Activated T-helper 1 cell treated with anti-CD3 and anti-CD28 coated beads, Interleukin-2, amount 50 U/mL, for 16 hours (primary cell): Measurements from ENCODE around the gene LHX6.

Experiments
- DNase-seq, 2 donors: peaks; one replicate each; pipeline ENCODE4 v3.0.0-alpha.2; 2020; ENCODE audit warnings: low read depth in 1 of 2, low spot score in 1 of 2

The LHX6 gene

DNA sequence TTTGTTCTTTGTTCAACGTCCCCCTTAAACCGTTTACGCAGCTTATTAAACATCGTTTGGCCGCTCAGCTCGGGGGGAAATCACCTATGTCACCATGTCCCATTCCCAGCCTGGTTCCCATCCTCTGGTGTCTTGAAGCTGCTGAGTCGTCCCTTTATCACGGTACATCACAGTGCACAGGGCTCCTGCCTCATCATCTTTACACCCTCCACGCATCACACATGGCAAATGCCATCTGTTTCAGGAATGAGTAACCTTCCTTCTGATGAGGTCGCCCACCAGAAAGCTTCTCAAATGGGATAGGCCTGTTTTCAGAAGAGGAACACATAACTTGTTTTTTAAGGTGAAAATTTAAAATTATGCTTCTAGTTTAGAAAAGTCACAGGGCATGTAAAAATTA is 7.9 kb upstream of the LHX6 start:
- no peak for DNase-seq

DNA sequence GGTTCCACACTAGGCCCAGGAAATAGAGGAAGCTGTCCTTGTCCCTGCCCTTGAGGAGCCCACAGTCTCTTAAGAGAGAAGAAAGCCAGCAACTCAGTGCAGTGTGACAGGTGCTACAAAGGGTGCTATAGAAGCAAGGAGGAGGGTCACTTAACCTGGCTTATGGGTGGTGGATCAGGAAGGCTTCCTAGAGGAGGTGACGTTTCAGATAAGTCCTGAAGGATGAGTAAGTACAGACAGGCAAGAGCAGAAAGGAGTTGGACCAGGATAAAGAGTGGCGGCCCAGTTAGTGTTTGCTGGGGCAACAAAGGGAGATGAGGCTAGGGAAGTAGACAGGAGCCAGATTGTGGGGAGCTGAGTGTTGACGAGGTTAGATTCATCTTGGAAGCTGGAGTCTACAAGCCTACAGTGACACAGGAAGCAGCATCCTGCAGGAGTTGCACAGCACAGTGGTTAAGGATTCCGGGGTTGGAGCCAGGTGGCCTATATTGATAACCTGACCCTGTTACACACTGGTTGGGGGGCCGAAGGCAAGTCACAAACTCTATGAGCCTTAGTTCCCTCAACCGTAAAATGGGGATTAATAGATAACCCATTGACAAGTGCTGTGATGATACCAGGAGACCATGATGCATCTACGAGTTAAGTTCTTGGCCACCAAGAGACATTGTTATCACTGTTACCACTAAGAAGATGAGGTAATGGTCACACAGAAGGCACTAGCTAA is 5.4 kb upstream of the LHX6 start:
- no peak for DNase-seq

DNA sequence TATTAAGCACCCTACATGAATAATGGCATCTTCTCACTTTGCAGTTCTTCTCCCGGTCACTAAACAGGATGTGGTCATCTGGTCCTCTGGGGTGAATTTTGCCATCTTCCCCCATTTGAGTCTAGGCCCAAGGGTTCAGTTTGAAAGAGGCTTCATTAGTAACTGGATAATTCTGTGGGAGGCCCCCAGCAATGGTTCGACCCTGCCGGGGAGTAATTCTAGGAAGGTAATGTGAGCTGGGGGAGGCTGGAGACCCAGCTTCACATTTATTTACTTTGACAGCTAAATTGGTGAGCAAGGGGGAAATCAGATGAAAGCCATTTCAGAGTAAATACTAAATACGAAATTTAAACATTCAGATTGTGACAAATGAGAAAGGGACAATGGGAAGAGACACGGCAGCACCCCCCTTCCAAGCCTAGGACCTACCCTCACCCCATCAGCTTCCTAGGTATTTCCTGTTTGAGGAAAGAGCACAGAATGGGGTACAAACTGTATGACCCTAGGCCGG is 4.1 kb upstream of the LHX6 start:
- no peak for DNase-seq

DNA sequence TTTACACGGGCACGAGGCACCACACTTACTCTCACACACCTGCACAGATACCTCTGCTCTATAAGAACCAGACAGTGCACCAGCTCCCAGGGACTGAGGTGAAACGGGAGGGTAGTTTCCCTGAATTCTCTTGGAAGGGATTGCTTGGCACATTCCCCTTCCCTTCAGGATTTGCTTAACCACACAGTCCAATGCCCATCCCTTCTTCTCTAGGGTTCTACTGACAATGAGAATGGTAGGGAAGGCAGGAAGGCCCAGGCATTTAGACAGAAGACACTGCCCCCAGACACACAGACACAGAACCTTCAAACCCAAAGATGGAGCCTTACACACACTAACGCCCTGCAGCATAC is 704 bp upstream of the LHX6 start:
- DNase-seq: no peak

DNA sequence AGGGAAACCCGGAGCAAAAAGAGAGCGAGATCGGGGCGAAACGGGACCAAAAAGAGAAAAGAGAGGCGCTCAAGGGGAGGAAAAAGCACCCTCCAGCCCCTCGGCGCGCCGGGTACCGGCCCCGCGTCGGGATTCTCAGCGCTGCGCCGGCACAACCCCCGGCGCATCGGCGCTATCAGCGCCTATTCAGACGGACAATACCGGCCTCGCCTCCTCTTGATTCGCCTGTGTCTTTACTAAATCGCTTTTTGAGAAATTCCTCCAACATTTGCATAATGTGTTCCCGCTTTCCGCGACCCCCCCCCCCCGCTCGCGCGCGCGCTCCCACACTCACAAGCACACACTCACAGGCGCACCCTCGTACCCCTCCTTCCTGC is 578 bp downstream of the LHX6 start:
- no peak for DNase-seq

DNA sequence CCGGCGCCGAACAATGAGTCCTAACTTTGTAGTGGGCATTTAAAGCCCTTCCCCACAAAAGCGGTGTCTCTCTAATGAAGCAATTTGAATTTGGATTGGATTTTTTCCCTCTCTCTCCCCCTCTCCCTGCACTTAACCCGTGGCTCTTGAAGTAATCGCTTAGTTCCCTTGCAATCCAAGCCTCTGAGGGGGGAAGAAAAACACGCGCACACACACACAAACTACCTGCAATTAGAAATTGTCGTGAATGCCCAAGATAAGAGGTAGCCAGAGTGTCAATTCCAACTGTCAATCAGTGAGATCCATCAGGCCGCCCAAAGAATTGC is 1.2 kb downstream of the LHX6 start:
- DNase-seq: no peak

DNA sequence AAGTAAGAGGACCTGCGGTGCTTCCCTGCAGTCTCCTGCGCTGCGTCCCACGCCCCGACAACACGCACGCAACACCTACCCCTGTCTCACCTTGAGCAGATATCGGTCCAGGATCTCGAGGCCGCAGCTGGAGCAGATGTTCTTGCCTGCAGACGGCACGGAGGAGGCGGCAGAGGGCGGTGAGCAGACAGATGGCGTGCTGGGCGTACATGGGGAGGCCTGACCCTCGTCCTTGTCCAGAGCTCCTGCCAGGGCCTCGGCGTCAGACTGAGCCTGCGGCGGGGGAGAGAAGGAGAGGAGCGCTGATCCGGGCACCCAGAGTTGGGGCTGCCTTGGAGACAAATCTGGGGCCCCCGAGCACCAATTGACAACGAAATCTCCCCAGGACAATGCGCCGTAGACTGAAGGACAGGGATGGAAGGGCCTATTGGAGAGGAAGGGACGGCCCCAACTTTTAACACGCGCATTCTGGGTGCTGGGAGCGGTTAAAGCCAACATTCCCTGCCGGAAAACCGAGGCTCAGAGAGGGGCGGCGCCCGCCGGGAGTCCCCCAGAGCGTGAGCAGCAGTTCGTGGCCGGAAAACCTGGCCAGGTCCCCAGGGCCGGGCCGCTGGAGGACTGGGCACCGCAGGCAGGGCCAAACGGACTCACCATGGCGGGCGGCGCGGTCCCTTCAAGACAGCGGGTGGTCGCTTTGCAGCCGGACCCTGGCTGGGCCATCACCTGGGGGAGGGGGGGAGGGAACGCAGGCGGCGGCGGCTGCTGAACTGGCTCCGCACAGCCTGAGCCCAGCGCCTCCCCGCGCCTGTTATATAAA is 1.8 kb downstream of the LHX6 start:
- DNase-seq: no peak

DNA sequence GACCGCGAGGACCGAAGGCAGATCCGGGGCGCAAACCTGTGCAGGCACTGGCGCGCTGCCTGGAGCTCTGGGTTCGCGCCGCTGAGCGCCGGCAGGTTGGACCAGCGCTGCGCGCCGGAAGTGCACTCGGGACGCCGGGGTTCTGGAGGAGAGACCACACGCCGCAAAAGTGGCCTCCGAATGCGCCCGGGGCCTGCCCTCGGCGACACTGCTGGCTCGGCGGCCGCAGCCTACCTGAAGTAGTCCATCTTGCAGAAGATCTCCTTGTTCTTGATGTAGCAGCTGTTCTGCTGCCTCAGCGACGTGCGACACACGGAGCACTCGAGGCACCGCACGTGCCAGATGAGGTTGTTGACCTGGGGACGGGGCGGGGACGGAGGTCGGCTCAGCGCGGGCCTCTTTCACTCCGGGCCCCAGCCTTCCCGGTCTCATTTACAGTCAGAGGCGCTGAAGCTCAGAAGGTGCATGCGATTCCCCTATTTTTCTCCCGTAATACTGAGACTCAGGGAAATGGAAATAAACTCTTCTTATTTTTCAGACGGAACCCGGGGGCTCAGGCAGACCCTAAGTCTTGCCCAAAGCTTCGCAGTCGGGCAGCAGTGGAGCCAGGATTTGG is 2.5 kb downstream of the LHX6 start:
- no peak for DNase-seq

DNA sequence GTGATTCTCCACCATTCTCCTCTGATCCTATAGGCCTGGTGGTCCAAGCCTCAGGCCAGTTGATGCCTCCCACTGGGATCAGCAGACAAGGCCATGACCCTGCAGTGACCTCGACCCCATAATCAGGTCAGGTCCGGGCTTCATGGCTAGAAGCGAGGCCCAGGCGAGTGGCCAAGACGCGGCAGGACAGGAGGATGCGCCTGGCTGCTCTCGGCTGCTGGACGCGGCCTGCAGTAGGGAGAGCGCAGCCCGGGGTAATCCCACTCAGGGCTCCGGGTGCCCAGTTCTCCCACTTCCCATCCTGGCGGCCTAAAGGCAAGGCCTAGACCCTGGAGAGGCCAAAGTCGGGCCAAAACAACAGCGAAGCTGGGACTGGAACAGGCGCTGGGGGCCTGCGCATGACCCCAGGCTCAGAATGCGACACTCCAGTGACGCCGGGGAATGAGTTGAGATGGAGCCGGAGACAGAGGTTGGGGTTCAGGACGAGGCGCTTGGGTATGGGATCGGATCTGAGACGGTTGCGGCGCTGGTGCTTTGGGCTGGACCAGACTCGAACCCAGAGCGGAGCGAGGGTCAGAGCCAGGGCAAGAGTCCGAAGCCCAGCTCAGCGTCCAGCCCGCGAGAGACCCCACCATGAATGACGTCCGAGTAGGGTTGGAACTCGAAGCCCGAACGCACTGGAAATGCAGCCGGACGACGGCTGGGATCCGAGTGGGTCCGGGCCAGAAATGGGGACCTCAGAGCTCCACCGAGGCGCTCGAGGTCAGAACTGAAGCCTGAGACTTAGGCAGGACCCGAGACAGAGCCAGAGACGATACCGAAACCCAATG is 3.2 kb downstream of the LHX6 start:
- DNase-seq: no peak

DNA sequence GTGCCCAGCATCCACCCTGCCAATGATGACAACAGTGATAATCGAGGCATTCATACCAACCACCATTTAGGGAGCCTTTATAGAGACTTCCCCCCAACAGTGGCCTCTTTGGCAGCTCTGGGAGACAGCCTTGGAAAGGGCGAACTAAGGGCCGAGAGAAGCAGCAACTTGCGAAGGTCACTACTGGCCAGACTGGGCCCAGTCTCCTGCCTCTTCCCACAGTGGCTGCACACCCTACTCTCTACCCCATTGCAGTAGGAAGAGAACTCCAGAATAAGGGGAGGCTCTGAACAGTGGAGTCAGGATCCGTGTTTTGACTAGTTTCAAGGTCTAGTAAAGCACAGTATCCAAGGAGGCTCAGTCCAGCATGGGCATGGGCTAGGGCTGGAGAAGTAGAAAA is 5.3 kb downstream of the LHX6 start:
- no peak for DNase-seq

DNA sequence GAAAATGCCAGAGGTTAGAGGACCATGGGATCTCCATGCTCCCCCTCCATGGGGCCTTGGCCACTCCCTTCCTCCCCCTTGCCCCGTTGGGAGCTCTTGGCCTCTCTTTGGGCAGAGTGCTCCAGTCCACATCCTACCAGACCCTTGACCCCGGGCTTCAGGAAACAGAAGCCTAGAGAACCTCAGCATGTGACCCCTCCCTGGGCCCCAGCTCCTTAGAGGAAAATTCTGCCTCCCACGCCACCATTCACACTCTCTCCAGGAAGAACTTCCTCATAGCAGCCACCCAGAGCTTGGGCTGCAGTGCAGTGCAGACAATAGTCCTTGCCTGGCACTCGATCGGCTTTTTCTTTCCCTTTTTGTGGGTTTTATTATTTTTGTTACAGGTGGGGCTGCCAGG is 6.0 kb downstream of the LHX6 start:
- no peak for DNase-seq

DNA sequence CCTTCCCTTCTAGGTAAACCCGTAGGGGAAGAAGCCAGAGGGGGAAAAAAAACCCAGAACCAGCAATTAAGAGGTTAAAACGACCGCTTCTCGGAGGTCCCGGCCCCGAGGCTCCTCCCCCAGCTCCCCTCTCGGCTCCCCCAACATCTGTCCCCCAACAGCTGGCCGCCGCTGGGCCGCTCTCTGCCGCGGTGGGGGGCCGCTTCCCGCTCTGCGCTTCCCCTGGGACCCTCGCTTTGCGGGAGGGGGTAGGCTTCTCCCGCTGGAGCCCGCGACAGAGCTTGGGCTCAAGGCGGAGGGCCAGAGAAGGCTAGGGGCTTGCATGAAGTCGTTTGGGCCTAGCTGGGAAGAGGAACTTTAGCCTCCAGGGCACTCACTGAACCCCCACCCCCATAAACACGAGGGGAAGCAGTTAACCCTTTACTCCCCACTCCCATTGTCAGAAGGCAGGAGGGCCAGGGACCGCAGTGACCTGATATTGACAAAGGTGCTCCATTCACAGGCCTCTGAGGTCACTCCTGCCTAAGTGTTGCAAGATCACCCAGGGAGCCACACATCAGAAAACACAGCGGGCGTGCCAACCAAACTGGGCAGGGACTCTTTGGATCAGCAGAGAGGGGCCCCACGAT is 7.5 kb downstream of the LHX6 start:
- no peak for DNase-seq

DNA sequence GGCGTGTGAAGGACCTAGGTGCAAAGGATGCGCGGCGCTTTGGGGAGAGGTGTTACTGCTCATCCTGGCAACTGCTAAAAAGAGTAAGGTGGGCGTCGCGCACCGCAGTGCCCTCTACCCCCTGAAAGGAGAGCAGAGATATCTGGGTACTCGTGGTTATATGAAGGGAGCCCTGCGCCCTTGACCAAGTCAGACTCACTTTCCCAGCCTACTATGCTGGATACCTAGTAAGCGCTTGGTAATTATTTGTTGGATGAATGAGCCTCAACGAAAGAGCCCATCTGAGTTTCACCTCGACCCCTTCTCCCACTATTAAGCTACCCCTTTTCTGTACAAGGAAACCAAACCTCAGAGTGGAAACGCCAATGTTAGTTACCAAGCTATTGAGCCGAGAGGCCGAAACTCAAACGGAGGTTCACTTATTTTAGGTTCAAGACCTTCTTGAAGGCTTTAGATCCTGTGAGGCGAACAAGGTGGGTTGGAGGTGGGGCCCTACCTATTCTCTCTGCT is 8.0 kb downstream of the LHX6 start:
- DNase-seq: no peak

DNA sequence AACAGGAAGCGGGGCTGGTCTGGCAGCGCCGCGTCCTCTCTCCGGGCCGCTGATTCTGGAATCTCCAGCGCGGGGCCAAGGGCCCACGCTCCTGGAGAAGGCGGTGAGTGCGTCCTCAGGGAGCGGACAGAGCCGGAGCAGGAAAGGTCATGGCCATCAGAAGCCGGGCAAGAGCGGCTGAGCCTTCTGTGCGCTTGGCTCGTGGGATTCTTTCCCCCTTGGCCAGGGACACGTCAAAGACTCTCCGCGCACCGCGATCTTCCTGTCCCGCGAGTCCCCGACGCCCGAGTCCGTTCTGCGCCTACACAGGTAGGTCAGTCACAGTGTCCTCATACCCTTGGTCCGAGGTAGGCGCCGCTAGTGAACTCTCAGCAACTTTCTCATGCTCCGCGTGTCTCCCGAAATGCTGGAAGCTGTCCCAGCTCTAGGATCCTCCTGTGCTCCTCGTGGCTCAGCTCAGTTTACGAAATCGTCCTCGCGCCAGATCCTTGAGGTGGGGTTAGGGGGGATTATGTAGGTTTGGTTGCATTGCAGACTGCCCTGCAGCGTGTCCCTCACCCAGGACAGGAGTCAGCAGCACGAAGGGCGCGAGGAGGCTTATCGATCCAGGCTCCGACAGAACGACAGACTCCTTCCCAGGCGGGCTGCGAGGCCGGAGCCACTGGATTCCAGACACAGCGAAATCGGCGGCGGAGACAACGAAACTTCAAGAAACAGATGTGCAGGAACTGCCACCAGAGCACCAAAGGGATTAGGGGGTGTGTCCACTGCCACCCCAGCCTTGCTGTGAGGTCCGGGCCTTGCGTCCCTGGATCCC is 8.7 kb downstream of the LHX6 start:
- DNase-seq: no peak

DNA sequence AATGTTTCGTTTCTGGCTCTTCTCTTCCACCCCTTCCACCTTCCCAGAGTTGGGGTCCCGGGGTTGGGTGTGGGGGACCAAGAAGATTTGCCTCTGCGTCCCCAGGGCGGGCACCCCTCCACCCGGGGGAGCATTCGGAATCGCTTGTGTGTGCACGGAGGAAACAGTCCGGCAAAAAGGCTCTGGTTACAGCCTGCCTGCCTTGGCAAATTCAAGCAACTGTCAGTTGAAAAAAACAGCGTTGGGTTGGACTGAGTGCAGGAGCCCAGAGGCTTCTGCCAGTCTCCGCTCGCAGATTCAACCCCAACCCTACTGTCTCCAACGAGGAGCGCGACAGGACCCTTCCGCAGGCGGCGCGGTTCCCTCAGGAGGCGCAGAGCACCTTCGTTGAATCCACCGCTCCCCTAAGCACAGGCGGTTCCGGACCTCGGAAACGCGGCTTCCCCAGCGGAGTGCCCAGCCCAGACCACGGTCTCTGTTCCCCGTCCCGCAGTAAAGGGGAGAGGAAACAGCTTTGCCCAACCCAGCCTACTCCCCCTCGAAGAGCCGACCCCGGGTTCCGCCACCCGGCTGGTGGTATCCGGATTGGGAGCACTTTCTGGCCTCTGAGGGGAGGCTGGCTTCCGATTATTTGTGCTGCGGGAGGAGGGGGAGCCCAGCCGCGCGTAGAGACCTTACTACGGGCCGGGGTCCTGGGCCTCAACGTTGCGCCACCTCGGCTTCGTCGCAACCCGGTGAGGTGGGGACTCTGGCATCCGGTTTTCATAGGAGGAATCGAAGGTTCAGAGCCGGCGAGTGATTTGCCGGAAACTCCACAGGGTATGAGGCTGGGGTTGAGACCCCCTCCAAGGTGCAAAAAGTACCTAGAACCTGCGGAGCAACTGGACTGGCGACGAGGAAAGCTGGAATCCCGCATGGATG is 9.6 kb downstream of the LHX6 start:
- no peak for DNase-seq

DNA sequence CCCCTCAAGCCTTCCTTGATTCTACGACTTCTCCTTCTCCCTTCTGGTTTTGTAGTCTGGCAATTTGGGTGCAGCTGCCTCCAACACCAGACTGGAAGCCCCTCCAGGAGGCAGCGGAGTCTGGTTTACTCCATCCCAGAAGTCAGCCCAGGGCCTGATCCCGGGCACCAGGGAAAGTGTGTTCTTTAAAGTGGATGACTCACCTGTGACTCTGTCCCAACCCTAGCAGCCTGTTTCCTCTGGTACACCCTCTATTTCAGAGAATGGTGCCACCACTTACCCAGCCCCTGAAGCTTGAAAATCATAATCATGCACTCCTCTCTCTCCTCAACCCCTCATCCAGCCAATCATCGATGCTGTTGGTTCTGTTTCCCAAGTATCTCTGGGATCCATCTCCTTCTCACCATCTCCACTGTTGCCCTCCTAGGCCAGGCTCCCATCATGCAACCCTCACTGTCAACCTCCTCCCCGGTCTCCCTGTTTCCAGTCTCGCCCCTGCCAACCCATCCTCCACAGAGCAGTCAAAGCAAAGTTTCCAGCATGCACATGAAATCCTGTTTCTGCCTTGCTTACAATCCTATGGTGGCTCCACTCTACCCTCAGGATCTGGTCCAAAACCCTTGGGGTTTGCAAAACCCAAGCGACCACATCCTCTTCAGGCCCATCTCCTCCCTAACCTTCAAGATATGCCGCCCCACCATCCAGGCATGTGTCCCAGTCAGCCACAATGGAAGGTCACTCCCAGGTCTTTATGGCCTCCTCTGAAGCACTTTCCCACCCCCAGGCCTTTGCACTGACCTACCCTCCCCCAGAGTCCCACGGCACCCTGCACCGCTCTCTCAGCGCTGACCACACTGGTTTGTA is 10.5 kb downstream of the LHX6 start:
- DNase-seq: no peak

DNA sequence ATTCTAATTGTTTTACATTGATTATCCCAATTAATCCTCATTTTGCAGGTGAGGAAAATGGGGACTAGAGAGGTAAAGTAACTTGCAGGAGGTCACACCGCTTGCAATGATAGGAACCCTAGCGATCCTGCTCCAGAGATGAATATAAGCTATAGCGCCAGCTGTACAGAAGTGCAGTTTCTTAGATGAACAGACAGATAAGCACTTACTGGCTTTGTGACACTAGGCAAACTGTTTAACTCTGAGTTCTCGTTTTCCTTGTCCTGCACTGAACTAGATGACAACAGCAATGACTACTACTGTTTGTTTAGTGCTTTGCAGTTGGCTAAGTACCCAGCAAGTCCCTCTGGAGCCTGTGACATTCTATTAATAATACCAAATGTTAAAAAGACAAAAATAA is 11.1 kb downstream of the LHX6 start:
- DNase-seq: no peak

DNA sequence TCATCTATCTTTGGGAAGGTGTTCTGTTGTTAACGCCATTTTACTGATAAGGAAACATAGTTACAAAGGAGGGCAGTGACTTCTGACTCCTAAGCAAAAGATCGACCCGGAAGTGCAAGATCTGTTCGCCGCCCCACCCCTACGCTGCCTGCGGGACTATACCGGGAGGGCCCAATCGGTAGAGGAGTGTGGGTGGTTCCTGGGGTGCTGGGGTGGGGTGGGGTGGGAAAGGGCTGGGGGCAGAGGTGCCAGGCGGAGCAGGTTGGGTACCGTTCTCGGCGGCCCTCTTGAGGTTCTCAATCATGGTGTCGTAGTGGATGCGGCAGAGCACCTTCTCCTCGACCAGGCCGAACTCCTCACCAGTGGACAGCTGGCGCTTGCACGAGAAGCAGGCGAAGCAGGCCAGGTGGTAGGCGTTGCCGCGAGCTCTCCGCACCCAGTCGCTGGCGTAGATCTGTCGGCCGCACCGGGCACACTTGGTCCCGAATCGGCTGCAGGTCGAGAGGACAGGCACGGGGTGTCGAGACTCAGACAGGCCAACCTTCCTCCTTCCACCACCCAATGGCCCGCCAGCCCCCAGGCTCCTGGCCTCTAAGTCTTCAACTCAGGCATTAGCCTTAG is 11.8 kb downstream of the LHX6 start:
- DNase-seq: no peak
